Vagina (tissue), 2 donors: ENCODE data around the gene NAGS. TPM values are rescaled to one million over a fixed set of nuclear protein-coding genes. Genes with fewer than 3 reads are reported as not detected.
"Not testable (repeated sequence)": the region's sequence is repeated elsewhere in the genome, so short reads cannot be mapped to it uniquely, and the experiment has no call there.

Experiments used
- DNase-seq, 2 donors: peaks; one replicate each; pipeline ENCODE4 v3.0.0-alpha.2; 2017; ENCODE audit errors: extremely low spot score in 2 of 2
- H3K27ac ChIP-seq: fragments of 200-600 bp; sonication (generic); one replicate; pipeline ENCODE4 v1.5.1; 2019
- H3K27me3 ChIP-seq: fragments of 200-600 bp; sonication (generic); one replicate; pipeline ENCODE4 v1.5.1; 2019
- H3K36me3 ChIP-seq, 2 donors: fragments of 200-600 bp; sonication (generic); one replicate each; pipeline ENCODE4 v1.5.1; 2017 to 2019
- H3K4me1 ChIP-seq: fragments of 200-600 bp; sonication (generic); one replicate; pipeline ENCODE4 v1.5.1; 2019
- H3K4me3 ChIP-seq, 2 donors: fragments of 200-600 bp; sonication (generic); 1 replicate in 1 of 2; 2 replicates in 1 of 2; pipeline ENCODE4 v1.5.1; 2016 to 2019
- H3K9me3 ChIP-seq: fragments of 200-600 bp; sonication (generic); one replicate; pipeline ENCODE4 v1.5.1; 2019
- CTCF ChIP-seq, 3 experiments: fragments of 450-650 bp in 2 of 3; fragments of 200-600 bp in 1 of 3; sonication (generic) in 1 of 3; IDR thresholded peaks; one replicate each; pipeline ENCODE4 v1.5.1; 2017 to 2019; ENCODE audit warnings: antibody characterized with exemption in 3 of 3, mild to moderate bottlenecking in 2 of 3, moderate library complexity in 2 of 3
- POLR2A ChIP-seq, 2 donors: fragments of 450-650 bp; IDR thresholded peaks; one replicate each; pipeline ENCODE4 v1.6.1; 2017; ENCODE audit warnings: antibody characterized with exemption in 2 of 2, mild to moderate bottlenecking in 2 of 2, moderate library complexity in 2 of 2
- POLR2AphosphoS5 ChIP-seq, 2 donors: sonication (generic); formaldehyde crosslinking; IDR thresholded peaks; one replicate each; pipeline ENCODE4 v1.9.0; 2017; ENCODE audit warnings: antibody characterized with exemption in 2 of 2, mild to moderate bottlenecking in 2 of 2, low read depth in 1 of 2; ENCODE audit not compliant: insufficient read depth in 1 of 2
- intact Hi-C: fragments of 100-400 bp; cut with DNase I; formaldehyde crosslinking; loops from one replicate; pipeline ENCODE4 v1.15.1; 2023
- total RNA-seq: library from RNA; depleted of rRNA; stranded (reverse); fragments of >200 nt; gene quantifications from one replicate; pipeline ENCODE4 v1.2.3, GENCODE V29; 2016

The NAGS gene
- 4.9 TPM for total RNA-seq

- Histone ChIP-seq H3K27me3 (no peaks in the 10 kb centered on the region), H3K9me3 (no peaks in the 10 kb centered on the region), H3K36me3 (no peaks in the 10 kb centered on the region), H3K4me3 (peak within 1 kb of the TSS; percentile 64 to 83), H3K4me1 (peaks cover 41% of the 10 kb centered on the region), H3K27ac (no peak within 1 kb of the TSS)
- DNase-seq, result no peak
- TF ChIP-seq POLR2AphosphoS5 (IDR thresholded peaks at IDR 0.05; ENCODE audit: insufficient read depth in 1 of 2, low read depth in 1 of 2) (no peak), POLR2A (IDR thresholded peaks at IDR 0.05) (no peak), CTCF (IDR thresholded peaks at IDR 0.05) (no peak)
- intact Hi-C loops, result no loop called here
Observed at GRCh38 chr17:44004077-44004760, at the start of gene NAGS. Gene NAGS, plus strand, starts transcription at chr17:44004622. Its CDS starts 42 bp downstream, at chr17:44004664.

GRCh38 chr17:43956222-43956621, 48.2 kb upstream of the NAGS start:
- H3K4me3 ChIP-seq, result no peak overlapping the region
- intact Hi-C loops, result no loop called here
- TF ChIP-seq POLR2A (IDR thresholded peaks at IDR 0.05) (no peak), CTCF (IDR thresholded peaks at IDR 0.05) (no peak), POLR2AphosphoS5 (IDR thresholded peaks at IDR 0.05; ENCODE audit: insufficient read depth in 1 of 2, low read depth in 1 of 2) (no peak)
- H3K27ac ChIP-seq, result no peak overlapping the region
- no peaks in the 10 kb centered on the region for H3K9me3 ChIP-seq
- H3K36me3 ChIP-seq, result no peaks in the 10 kb centered on the region
- DNase-seq, result no peak
- H3K27me3 ChIP-seq, result no peaks in the 10 kb centered on the region
- peaks cover 10% of the 10 kb centered on the region for H3K4me1 ChIP-seq

GRCh38 chr17:43958748-43959352, 45.6 kb upstream of the NAGS start:
- Histone ChIP-seq H3K4me1 (no peaks in the 10 kb centered on the region), H3K9me3 (no peaks in the 10 kb centered on the region), H3K36me3 (no peaks in the 10 kb centered on the region), H3K27me3 (no peaks in the 10 kb centered on the region), H3K4me3 (no peak overlapping the region), H3K27ac (no peak overlapping the region)
- intact Hi-C loops, result no loop called here
- no peak for TF ChIP-seq POLR2AphosphoS5 (IDR thresholded peaks at IDR 0.05; ENCODE audit: insufficient read depth in 1 of 2, low read depth in 1 of 2)
- TF ChIP-seq POLR2A (IDR thresholded peaks at IDR 0.05), result no peak
- TF ChIP-seq CTCF (IDR thresholded peaks at IDR 0.05), result no peak
- DNase-seq, result no peak

GRCh38 chr17:43961292-43961691, 43.1 kb upstream of the NAGS start:
- H3K27me3 ChIP-seq, DNase-seq, H3K9me3 ChIP-seq, H3K36me3 ChIP-seq, intact Hi-C loops, H3K4me1 ChIP-seq, H3K27ac ChIP-seq, H3K4me3 ChIP-seq: not testable (repeated sequence)

- H3K27ac ChIP-seq, result no peak overlapping the region
- no peaks in the 10 kb centered on the region for H3K9me3 ChIP-seq
- intact Hi-C loops, result no loop called here
- no peaks in the 10 kb centered on the region for H3K27me3 ChIP-seq
- H3K4me1 ChIP-seq, result no peaks in the 10 kb centered on the region
- no peaks in the 10 kb centered on the region for H3K36me3 ChIP-seq
- TF ChIP-seq POLR2A (IDR thresholded peaks at IDR 0.05), result no peak
- DNase-seq, result no peak
- no peak overlapping the region for H3K4me3 ChIP-seq
Observed at GRCh38 chr17:43961954-43962353, 42.5 kb upstream of the NAGS start.

- H3K4me3 ChIP-seq, result no peak overlapping the region
- no peak for DNase-seq
- H3K27ac ChIP-seq, result no peak overlapping the region
- intact Hi-C loops, result no loop called here
- TF ChIP-seq POLR2AphosphoS5 (IDR thresholded peaks at IDR 0.05; ENCODE audit: insufficient read depth in 1 of 2, low read depth in 1 of 2) (no peak), POLR2A (IDR thresholded peaks at IDR 0.05) (no peak), CTCF (IDR thresholded peaks at IDR 0.05) (no peak)
- no peaks in the 10 kb centered on the region for H3K27me3 ChIP-seq
- H3K4me1 ChIP-seq, result no peaks in the 10 kb centered on the region
- H3K9me3 ChIP-seq, result no peaks in the 10 kb centered on the region
- no peaks in the 10 kb centered on the region for H3K36me3 ChIP-seq
Observed at GRCh38 chr17:43962479-43962878, 41.9 kb upstream of the NAGS start.
